Panc1 (cell line): ENCODE measurements around the gene WTAP. TPM values are rescaled to one million over a fixed set of nuclear protein-coding genes. Genes with fewer than 3 reads are reported as not detected.

Source experiments
- ATAC-seq: fragments of 200-7000 bp; cut with Tn5 transposase; 2 replicates; pipeline ENCODE4 v1.9.1; 2020; ENCODE audit warnings: mild to moderate bottlenecking, moderate library complexity
- BruUV-seq: library from RNA; stranded (reverse); fragments of 400-500 nt; replicated peaks from 2 replicates; lab custom pipeline; 2021; lab: Mats Ljungman, UMichigan
- CTCF ChIA-PET: fragments of 300-600 bp; sonication (Branson Sonifier 250); formaldehyde crosslinking; loops from one replicate; lab custom pipeline; 2022; ENCODE audit warnings: antibody characterized with exemption; lab: Charles Lee
- POLR2A ChIA-PET: fragments of 300-600 bp; sonication (Branson Sonifier 250); formaldehyde crosslinking; loops from one replicate; lab custom pipeline; 2022; ENCODE audit warnings: antibody characterized with exemption; lab: Charles Lee
- DNase-seq: peaks from one replicate; pipeline ENCODE4 v3.0.0-alpha.2; 2010; ENCODE audit warnings: low read depth, low spot score
- H3K27ac ChIP-seq: 2 replicates; pipeline ENCODE4 v1.5.1; 2011; ENCODE audit warnings: mild to moderate bottlenecking, low read length, inconsistent platforms
- H3K27me3 ChIP-seq: fragments of 200-500 bp; sonication (Bioruptor generic); 2 replicates; pipeline ENCODE4 v1.6.0; 2014; ENCODE audit warnings: low read length, inconsistent platforms; ENCODE audit not compliant: control insufficient read depth, insufficient read depth
- H3K36me3 ChIP-seq: fragments of 200-500 bp; sonication (Bioruptor generic); 2 replicates; pipeline ENCODE4 v1.5.1; 2014; ENCODE audit warnings: inconsistent platforms, mild to moderate bottlenecking, low read length, moderate library complexity; ENCODE audit not compliant: control insufficient read depth, insufficient read depth
- H3K4me1 ChIP-seq: 2 replicates; pipeline ENCODE4 v1.5.1; 2011; ENCODE audit warnings: inconsistent platforms, mild to moderate bottlenecking, low read length, moderate library complexity; ENCODE audit not compliant: control insufficient read depth, insufficient read depth
- H3K4me3 ChIP-seq, 2 experiments: 2 replicates each; pipeline ENCODE4 v1.5.1; 2011 to 2012; ENCODE audit warnings: low read depth in 2 of 2, low read length in 2 of 2, mild to moderate bottlenecking in 2 of 2, inconsistent platforms in 1 of 2, moderate library complexity in 1 of 2
- H3K9me3 ChIP-seq: fragments of 200-500 bp; sonication (Bioruptor generic); 2 replicates; pipeline ENCODE4 v1.5.1; 2014; ENCODE audit warnings: low read depth, mild to moderate bottlenecking, inconsistent platforms, low read length, moderate library complexity; ENCODE audit not compliant: control insufficient read depth, insufficient read depth
- CTCF ChIP-seq: fragments of 450-650 bp; IDR thresholded peaks from 2 replicates; pipeline ENCODE4 v1.5.1; 2017; ENCODE audit warnings: mild to moderate bottlenecking
- POLR2AphosphoS5 ChIP-seq: IDR thresholded peaks from 2 replicates; pipeline ENCODE4 v1.6.1; 2012; ENCODE audit warnings: mild to moderate bottlenecking, low read depth, low read length, moderate library complexity
- REST ChIP-seq, 2 experiments: IDR thresholded peaks; 2 replicates each; pipeline ENCODE4 v1.6.1; 2011 to 2012; ENCODE audit warnings: low read depth in 2 of 2, control low read depth in 1 of 2, low read length in 1 of 2, mild to moderate bottlenecking in 1 of 2, moderate library complexity in 1 of 2; ENCODE audit not compliant: insufficient read depth in 1 of 2
- SIN3A ChIP-seq: IDR thresholded peaks from 2 replicates; pipeline ENCODE4 v1.6.1; 2012; ENCODE audit warnings: low read depth, mild to moderate bottlenecking, low read length, moderate library complexity, borderline replicate concordance; ENCODE audit not compliant: insufficient read depth
- TCF7L2 ChIP-seq: IDR thresholded peaks from 2 replicates; pipeline ENCODE4 v1.6.1; 2011; ENCODE audit warnings: mild to moderate bottlenecking, low read depth, low read length, inconsistent platforms
- in situ Hi-C: cut with HindIII; loops from 2 replicates; pipeline ENCODE4 v1.10.0; 2016; ENCODE audit warnings: low sequenced_read_pairs, low pct_unique_long_range_greater_than_20kb
- intact Hi-C: fragments of 100-400 bp; cut with micrococcal nuclease; formaldehyde crosslinking; loops from one replicate; pipeline ENCODE4 v1.10.0; 2022; ENCODE audit not compliant: unreplicated experiment
- total RNA-seq: library from RNA; stranded (reverse); gene quantifications from one replicate; pipeline ENCODE4 v1.2.1, GENCODE V29; 2021; ENCODE audit not compliant: unreplicated experiment

Gene WTAP
- total RNA-seq, 1 experiment from 2014 or later = 112 TPM

GRCh38 chr6:159700970-159701369 lies 26.3 kb upstream of the WTAP start:
- no peak overlapping the region for H3K4me3 ChIP-seq
- peak; percentile 34; the same call in 1 of the 2 replicates for ATAC-seq
- no peaks in the 10 kb centered on the region for H3K27me3 ChIP-seq
- TF ChIP-seq SIN3A (no peak), POLR2AphosphoS5 (no peak), CTCF (no peak), TCF7L2 (no peak), REST (IDR thresholded peaks at IDR 0.05; ENCODE audit: insufficient read depth in 1 of 2, low read depth in 2 of 2, low read length in 1 of 2) (no peak)
- DNase-seq = no peak
- H3K4me1 ChIP-seq = peaks cover 3% of the 10 kb centered on the region; the same call in 1 of the 2 replicates
- H3K36me3 ChIP-seq = no peaks in the 10 kb centered on the region
- intact Hi-C loops (no loop called here), in situ Hi-C loops (no loop called here)
- no TSS peak for BruUV-seq
- no peak overlapping the region for H3K27ac ChIP-seq
- CTCF ChIA-PET = no interaction called here
- H3K9me3 ChIP-seq = no peaks in the 10 kb centered on the region
- POLR2A ChIA-PET = no interaction called here

- no peak overlapping the region for H3K27ac ChIP-seq
- intact Hi-C loops = no loop called here
- CTCF ChIA-PET = interaction anchor here (0.7 kb wide), 1 partner anchor 42 kb away, joined by 3 read pairs; no protein-coding TSS in a partner anchor
Observed at GRCh38 chr6:159701413-159701999, 25.8 kb upstream of the WTAP start.

More at GRCh38 chr6:159701413-159701999, 25.8 kb upstream of the WTAP start:
- peak; percentile 62; the same call in 1 of the 2 replicates for ATAC-seq
- H3K4me1 ChIP-seq = peaks cover 3% of the 10 kb centered on the region; the same call in 1 of the 2 replicates
- TSS peak; percentile 38 for BruUV-seq
- H3K4me3 ChIP-seq = no peak overlapping the region
- no peaks in the 10 kb centered on the region for H3K9me3 ChIP-seq
- no peak for DNase-seq
- POLR2A ChIA-PET = no interaction called here
- in situ Hi-C loops = no loop called here
- H3K36me3 ChIP-seq = no peaks in the 10 kb centered on the region
- H3K27me3 ChIP-seq = no peaks in the 10 kb centered on the region
- TF ChIP-seq POLR2AphosphoS5 (no peak), REST (IDR thresholded peaks at IDR 0.05; ENCODE audit: insufficient read depth in 1 of 2, low read depth in 2 of 2, low read length in 1 of 2) (no peak), CTCF (no peak), TCF7L2 (no peak), SIN3A (no peak)
